Body of pancreas (tissue), 4 donors: ENCODE data around the gene AHI1. TPM values are rescaled to one million over a fixed set of nuclear protein-coding genes. Genes with fewer than 3 reads are reported as not detected.

Experiments used
- ATAC-seq: fragments of 150-250 bp; one replicate; pipeline ENCODE4 v1.9.1; 2016
- DNase-seq, 4 donors: peaks; one replicate each; pipeline ENCODE4 v3.0.0-alpha.2; 2019
- H3K27ac ChIP-seq, 4 donors: fragments of 200-600 bp; sonication (generic); 1 replicate in 3 of 4; 2 replicates in 1 of 4; pipeline versions ENCODE4 v1.5.1 to v1.6.1; 2016 to 2019; ENCODE audit warnings: mild to moderate bottlenecking in 1 of 4, mixed read lengths in 1 of 4, moderate library complexity in 1 of 4
- H3K27me3 ChIP-seq, 2 donors: fragments of 200-600 bp; sonication (generic); one replicate each; pipeline ENCODE4 v1.6.0; 2016; ENCODE audit warnings: mild to moderate bottlenecking in 1 of 2
- H3K36me3 ChIP-seq, 2 donors: fragments of 200-600 bp; sonication (generic); replicated peaks in 1 of 2; 2 replicates each; pipeline ENCODE4 v1.5.1; 2016; ENCODE audit warnings: low read depth in 2 of 2; ENCODE audit not compliant: insufficient read depth in 1 of 2
- H3K4me1 ChIP-seq: fragments of 200-600 bp; sonication (generic); one replicate; pipeline ENCODE4 v1.6.0; 2016
- H3K4me3 ChIP-seq, 2 donors: fragments of 200-600 bp; sonication (generic); 1 replicate in 1 of 2; 2 replicates in 1 of 2; pipeline ENCODE4 v1.5.1; 2016 to 2019
- H3K9me3 ChIP-seq, 3 donors: fragments of 200-600 bp; sonication (generic); 1 replicate in 2 of 3; 2 replicates in 1 of 3; pipeline ENCODE4 v1.5.1; 2016
- CTCF ChIP-seq, 7 experiments: fragments of 450-650 bp in 4 of 7; fragments of 200-600 bp in 3 of 7; sonication (generic) in 3 of 7; IDR thresholded peaks; one replicate each; pipeline ENCODE4 v1.5.1; 2016 to 2019; ENCODE audit warnings: antibody characterized with exemption in 7 of 7
- POLR2A ChIP-seq, 3 donors: fragments of 450-650 bp; IDR thresholded peaks; one replicate each; pipeline ENCODE4 v1.6.1; 2016; ENCODE audit warnings: antibody characterized with exemption in 3 of 3, mild to moderate bottlenecking in 2 of 3
- WGBS, 2 donors: methylation state at CpG; one replicate each; pipeline ENCODE4 v1.1.5; 2017; 5-methylcytosine and 5-hydroxymethylcytosine counted together
- intact Hi-C: fragments of 100-400 bp; cut with DNase I; formaldehyde crosslinking; loops from one replicate; pipeline ENCODE4 v1.15.1; 2023
- total RNA-seq, 2 donors: library from RNA; depleted of rRNA; stranded (reverse); fragments of >200 nt; gene quantifications; one replicate each; pipeline ENCODE4 v1.1.0, GENCODE V29; 2016

AHI1 gene
- total RNA-seq, 2 donors from 2014 or later: 20.2 to 107 TPM

DNA sequence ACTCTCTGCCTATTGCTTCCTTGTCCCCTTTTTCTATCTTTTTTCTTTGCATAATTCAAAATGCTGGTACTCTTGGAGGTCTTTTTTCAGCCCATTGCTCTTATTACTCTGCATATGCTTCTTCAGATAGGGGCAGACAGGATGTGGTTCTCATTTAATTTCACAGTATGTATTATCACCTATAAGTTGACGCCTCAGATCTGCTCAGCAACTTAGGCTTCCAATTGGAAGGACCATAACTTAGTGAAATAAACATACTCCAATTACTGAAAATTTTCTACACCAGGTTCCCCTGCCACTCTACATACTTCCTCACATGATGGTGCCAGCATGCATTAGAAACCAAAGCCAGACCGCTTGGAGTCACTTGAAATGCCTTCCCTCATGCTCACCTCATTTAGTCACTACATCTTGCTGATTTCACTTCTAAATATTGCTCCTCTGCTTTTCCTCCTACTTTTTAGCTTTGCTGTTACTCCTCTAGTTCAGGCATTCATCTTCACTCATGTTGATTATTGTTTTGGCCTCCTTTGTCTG is 34.5 kb upstream of the AHI1 start:
- Histone ChIP-seq H3K4me1 (no peaks in the 10 kb centered on the region), H3K27me3 (no peaks in the 10 kb centered on the region), H3K4me3 (no peak overlapping the region), H3K9me3 (no peaks in the 10 kb centered on the region), H3K36me3 (no peaks in the 10 kb centered on the region), H3K27ac (no peak overlapping the region)
- WGBS, 2 donors: 94 to 97% methylated on average over 2 of the region's 2 CpGs
- no peak for ATAC-seq
- intact Hi-C loops: loop anchor here (10.0 kb wide), 1 partner anchor 403 kb away; no protein-coding TSS in a partner anchor
- TF ChIP-seq POLR2A (IDR thresholded peaks at IDR 0.05): no peak
- no peak for TF ChIP-seq CTCF (IDR thresholded peaks at IDR 0.05)
- no peak for DNase-seq

- Histone ChIP-seq H3K4me3 (no peak overlapping the region), H3K27me3 (no peaks in the 10 kb centered on the region), H3K4me1 (no peaks in the 10 kb centered on the region), H3K27ac (no peak overlapping the region), H3K9me3 (no peaks in the 10 kb centered on the region), H3K36me3 (no peaks in the 10 kb centered on the region)
- WGBS, 2 donors: 79 to 80% methylated on average over 1 of the region's 1 CpG
- DNase-seq (no peak), ATAC-seq (no peak)
- TF ChIP-seq POLR2A (IDR thresholded peaks at IDR 0.05) (no peak), CTCF (IDR thresholded peaks at IDR 0.05) (no peak)
- intact Hi-C loops: loop anchor here (10.0 kb wide), 1 partner anchor 405 kb away; no protein-coding TSS in a partner anchor
Observed at GRCh38 chr6:135530113-135530512, 32.6 kb upstream of the AHI1 start.

DNA sequence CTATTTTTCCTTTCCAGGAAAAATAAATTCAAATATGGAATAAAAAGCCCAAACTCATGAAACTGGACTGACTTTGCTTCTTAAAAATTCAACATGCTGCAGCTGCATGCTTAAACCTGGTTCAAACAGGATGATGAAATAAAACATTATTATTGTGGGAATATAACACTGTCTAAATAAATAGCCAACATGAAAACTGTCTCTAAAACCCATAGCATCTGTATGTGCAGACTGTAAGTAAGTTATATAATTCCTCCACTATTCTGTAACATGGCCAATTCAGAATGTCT is 30.4 kb upstream of the AHI1 start:
- Histone ChIP-seq H3K27ac (no peak overlapping the region), H3K4me3 (no peak overlapping the region), H3K36me3 (no peaks in the 10 kb centered on the region), H3K27me3 (no peaks in the 10 kb centered on the region), H3K4me1 (peaks cover 7% of the 10 kb centered on the region), H3K9me3 (no peaks in the 10 kb centered on the region)
- DNase-seq (no peak), ATAC-seq (no peak)
- TF ChIP-seq POLR2A (IDR thresholded peaks at IDR 0.05) (no peak), CTCF (IDR thresholded peaks at IDR 0.05) (no peak)
- intact Hi-C loops: no loop called here

DNA sequence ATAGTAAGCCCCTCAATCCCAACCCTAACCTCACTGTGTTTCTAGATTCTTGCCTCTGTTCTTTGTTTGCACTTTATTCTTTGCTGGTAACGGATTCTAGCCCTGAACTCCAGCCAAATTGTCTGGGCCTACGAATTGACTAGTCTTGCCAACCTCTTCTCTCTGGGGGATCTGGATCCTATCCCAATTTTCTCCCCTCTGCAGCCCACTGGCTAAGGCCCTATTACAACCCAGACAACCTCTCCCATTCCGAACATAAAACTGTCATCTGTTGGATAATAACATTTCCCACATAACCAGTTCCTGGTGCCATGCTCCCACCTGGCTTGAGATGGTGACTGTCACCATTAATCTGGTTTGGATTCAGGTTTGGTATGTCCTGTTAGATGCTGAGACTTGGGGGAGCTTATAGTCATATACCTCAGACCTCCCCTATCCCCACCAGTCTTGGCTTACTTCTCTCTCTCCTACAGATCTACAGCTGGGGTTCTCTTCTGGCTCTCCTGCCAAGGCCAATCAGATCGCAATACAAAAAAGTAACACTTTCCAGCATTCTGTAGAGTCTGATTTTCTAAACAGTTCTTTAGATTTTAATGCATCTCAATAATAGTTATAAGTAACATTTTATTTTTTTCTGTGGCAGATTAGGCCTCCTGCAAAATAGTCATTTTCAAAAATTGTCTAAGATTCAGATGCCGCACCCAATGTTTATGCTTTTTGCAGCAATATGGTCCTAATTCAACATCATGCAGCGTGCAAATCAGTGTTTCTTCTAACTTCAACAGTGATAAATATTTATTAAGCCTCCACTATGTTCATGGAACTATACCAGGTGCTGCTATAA is 29.8 kb upstream of the AHI1 start:
- Histone ChIP-seq H3K4me1 (peaks cover 8% of the 10 kb centered on the region), H3K9me3 (no peaks in the 10 kb centered on the region), H3K27ac (no peak overlapping the region), H3K27me3 (no peaks in the 10 kb centered on the region), H3K36me3 (no peaks in the 10 kb centered on the region), H3K4me3 (no peak overlapping the region)
- intact Hi-C loops: no loop called here
- 73 to 76% methylated on average over 6 of the region's 6 CpGs for WGBS, 2 donors
- TF ChIP-seq POLR2A (IDR thresholded peaks at IDR 0.05) (no peak), CTCF (IDR thresholded peaks at IDR 0.05) (no peak)
- DNase-seq (no peak), ATAC-seq (no peak)

DNA sequence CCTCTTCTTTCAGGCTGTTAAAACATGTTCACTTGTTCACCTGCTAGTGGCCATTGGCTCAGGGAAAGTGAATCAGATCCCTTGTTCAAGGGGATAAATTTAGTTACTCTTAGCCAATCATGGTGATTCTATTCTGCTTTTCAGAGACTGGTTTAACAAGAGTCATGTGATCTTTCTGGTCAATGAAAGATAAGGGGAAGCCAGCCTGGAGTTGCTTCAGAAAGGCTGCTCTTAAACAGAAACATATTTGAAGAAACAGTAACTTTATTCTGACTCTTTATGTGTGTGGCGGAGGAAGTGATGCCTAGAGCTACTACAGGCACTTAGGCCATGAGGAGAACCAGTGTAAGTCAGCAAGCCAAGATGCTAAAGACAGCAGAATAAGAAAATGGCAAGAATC is 28.1 kb upstream of the AHI1 start:
- Histone ChIP-seq H3K27me3 (no peaks in the 10 kb centered on the region), H3K4me3 (no peak overlapping the region), H3K4me1 (peaks cover 8% of the 10 kb centered on the region), H3K9me3 (no peaks in the 10 kb centered on the region), H3K27ac (no peak overlapping the region), H3K36me3 (no peaks in the 10 kb centered on the region)
- TF ChIP-seq POLR2A (IDR thresholded peaks at IDR 0.05): no peak
- TF ChIP-seq CTCF (IDR thresholded peaks at IDR 0.05): no peak
- no peak for DNase-seq
- 79 to 95% methylated on average over 1 of the region's 1 CpG for WGBS, 2 donors
- intact Hi-C loops: no loop called here
- ATAC-seq: no peak
